Kasumi-1 (cell line): ENCODE measurements around the gene CHRNB4.
A peak's percentile ranks its signal among the peaks of the same experiment; 100 is the strongest.
"Not testable (repeated sequence)": the region's sequence is repeated elsewhere in the genome, so short reads cannot be mapped to it uniquely, and the experiment has no call there.

Experiments used
- DNase-seq, 2 experiments: peaks; one replicate each; lab custom pipeline; 2025; lab: John Stamatoyannopoulos, UW

Gene CHRNB4, protein sequence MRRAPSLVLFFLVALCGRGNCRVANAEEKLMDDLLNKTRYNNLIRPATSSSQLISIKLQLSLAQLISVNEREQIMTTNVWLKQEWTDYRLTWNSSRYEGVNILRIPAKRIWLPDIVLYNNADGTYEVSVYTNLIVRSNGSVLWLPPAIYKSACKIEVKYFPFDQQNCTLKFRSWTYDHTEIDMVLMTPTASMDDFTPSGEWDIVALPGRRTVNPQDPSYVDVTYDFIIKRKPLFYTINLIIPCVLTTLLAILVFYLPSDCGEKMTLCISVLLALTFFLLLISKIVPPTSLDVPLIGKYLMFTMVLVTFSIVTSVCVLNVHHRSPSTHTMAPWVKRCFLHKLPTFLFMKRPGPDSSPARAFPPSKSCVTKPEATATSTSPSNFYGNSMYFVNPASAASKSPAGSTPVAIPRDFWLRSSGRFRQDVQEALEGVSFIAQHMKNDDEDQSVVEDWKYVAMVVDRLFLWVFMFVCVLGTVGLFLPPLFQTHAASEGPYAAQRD

GRCh38 chr15:78641102-78641748 lies at the start of gene CHRNB4:
Gene CHRNB4, minus strand, starts transcription at chr15:78641210. Its CDS starts 77 bp downstream, at chr15:78641133.
- no peak for DNase-seq

DNA sequence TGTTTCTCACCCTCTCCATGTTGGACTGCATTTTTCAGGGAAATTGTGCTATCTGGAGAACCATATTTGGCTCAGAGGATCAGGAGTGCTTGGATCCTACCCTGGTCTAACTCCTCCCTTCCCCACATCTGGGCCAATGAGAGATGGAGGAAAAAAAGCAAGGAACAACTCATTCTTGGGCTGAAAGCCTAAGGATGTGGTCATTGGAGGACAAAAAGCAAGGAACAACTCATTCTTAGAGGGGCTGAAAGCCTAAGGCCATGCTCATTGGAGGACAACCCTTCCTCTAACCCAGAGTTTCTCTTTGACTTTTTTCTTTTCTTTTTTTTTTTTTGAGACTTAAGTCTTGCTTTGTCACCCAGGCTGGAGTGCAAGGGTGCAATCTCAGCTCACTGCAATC lies 48.6 kb upstream of the CHRNB4 start:
- DNase-seq, result no peak

GRCh38 chr15:78685925-78686324 lies 44.9 kb upstream of the CHRNB4 start:
- no peak for DNase-seq

DNA sequence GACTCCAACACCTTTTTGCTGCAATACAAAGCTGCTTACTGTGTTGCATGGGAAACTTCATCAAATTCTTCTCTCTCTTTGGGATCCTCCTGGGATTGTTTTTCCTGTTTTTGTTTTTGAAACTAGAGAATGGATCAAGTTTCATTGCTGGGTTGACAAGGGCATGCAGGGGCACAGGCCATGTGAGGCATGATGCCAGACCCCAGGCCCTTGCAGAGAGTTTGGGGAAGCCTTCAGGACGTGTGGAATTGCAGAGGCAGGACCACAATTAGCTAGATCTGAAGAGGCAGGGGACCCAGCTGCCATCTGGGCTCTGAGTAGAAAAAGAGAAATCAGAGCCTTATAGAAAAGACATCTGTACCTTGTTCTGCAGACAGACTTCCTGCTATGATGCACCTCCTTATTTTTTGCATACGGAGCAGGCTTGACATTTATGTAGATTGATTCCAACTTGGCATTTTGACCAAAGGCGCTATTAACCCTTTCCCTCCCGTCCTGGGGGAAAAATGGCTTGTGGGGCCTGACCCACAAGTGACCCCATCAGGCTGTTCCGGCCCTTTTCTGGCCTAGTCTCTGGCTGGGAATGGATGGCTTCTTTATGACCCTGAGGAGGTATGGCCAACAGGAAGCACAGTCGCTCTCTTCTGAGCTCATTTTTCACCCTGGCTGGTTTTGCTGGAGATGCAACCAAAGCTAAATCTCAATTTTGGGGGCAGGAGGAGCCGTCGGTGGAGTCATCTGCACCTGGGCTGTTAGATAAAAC lies 44.3 kb upstream of the CHRNB4 start:
- no peak for DNase-seq

DNA sequence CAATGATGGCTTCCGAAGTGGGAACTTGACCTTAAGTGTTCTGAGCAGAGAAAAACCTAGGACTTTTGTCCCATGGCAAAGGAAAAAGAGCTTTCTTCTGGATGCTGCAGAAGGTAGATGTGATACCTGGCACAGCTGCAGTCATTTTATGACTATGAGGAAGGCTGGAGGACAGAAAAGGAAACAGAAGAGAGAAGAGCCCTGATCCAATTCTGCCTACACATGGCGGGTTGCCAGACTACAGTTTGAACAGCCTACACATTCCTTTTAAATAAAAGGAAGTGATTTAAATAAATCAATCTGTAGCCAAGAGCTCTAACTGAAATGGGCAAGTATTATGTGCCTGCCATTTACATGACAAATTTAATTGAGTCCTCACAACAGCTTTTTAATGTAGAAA lies 43.6 kb upstream of the CHRNB4 start:
- DNase-seq, result no peak

GRCh38 chr15:78683599-78683998 lies 42.6 kb upstream of the CHRNB4 start:
- DNase-seq, result not testable (repeated sequence)

DNA sequence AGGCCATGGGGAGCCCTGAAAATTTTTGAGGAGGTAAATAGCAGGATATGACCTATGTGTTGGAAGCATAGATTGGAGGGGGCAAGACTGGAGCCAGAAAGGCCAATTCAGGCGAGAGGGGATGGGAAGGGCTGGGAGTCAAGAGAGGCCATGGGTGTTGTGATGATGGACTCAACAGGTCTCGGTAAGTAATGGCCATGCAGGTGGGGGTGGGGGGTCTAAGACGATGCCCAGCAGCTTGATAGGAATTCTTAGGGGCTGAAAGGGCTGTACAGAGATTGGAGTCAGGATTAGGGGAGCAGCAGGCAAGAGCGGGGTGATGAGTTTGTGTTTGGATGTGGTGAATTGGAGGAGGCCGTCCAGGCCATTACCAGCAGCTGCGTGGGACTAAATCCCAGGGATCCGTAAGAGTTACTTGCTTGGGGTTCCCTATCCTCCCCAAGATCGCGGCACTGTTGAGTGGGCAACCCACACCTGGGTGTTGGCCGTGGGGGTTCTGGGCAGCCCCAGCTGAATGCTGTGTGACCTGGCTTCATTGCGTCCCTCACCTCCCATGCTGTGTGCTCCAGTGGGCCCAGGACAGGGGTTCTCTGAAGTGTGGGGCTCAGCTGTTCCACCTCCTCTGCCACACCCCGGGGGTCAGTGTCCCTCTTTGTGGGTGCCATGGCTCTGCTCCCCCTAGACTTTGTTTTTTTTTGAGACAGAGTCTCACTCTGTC lies 41.8 kb upstream of the CHRNB4 start:
- DNase-seq, result no peak

DNA sequence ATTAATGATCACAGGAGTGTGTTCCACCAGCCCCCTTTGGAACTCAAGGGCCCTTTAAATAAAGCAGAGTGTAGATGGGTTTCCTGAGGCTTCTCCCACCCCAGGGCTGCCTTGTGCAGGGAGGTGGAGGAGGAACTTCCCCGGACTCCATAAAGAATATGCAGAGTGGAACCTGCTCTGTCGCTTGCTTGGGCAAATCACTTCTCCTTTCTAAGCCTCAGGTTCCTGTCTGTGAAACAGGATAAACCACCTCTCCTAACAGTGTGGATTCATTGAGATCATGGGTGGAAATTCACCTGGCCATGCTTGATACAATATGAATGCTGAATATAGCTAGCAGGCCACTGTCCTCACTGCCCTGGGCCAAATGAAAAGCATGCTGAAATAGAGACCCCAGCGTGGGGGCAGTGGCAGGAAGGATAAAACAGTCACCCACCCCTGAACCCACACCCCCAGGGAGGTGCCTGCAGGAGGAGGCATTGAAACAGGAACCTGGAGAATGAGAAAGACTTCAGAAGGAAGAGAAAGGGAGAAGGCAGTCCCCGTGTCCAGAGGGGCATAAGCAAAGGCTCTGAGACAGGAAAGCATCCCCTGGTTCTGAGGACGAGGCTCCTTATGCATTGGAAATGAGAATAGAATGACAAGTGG lies 41.1 kb upstream of the CHRNB4 start:
- peak; percentile 36 to 53 for DNase-seq

DNA sequence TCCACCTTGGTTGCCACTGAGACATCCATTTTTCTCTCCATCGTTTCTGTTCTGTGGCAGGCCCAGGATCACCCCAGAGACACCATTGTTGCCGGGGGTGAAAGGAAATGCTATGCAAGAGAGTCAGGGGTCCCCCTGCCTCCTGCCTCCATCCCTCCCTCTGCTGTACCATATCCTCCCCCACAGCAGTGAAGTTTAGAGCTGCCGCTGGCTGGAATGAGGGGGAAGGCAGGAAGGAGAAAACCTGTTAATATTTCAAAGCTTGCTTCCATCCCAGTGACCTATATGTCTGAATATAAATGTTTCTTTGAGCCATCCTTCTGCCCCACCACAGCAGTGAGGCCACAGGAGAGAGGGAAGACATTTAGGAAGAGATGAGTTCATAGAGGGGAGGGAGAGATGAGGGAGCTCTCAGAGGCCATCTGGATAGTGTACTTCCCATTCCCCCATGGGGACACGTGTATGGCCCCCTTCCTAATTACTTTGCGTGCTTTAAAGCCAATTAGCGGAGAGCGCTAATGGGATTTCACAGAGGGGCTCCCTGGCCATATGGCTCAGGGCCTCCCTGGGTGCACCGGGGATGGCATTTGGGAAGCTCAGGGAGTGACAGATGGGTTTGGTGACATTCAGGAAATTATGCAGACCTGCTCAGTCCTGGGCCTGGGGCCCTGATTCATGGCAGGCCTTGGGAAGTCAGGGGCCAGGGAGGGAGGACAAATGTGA lies 40.4 kb upstream of the CHRNB4 start:
- DNase-seq, result peak; percentile 18 to 19

GRCh38 chr15:78680431-78681075 lies 39.5 kb upstream of the CHRNB4 start:
- peak in 1 of 2 experiments; percentile 23 for DNase-seq

DNA sequence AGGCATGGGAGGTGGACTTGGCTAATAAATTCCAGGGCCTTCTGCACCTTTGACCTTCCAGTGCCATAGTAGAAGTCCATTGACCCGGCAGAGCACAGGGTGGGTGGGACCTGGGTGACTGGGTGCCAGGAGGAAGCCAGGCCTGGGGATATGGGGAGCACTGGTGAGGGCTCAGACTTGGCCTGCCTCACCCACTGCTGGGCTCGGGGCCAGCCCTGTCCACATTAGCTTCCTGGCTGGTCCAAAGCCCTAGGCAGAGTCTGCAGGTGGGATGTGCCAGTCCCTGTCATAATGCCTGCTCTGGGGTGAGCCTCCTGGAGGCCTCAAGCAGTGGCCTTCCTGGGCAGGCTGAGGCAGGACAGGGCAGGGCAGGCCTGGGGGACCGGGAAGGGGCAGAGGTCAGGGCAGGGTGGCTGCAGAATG lies 38.1 kb upstream of the CHRNB4 start:
- no peak for DNase-seq

DNA sequence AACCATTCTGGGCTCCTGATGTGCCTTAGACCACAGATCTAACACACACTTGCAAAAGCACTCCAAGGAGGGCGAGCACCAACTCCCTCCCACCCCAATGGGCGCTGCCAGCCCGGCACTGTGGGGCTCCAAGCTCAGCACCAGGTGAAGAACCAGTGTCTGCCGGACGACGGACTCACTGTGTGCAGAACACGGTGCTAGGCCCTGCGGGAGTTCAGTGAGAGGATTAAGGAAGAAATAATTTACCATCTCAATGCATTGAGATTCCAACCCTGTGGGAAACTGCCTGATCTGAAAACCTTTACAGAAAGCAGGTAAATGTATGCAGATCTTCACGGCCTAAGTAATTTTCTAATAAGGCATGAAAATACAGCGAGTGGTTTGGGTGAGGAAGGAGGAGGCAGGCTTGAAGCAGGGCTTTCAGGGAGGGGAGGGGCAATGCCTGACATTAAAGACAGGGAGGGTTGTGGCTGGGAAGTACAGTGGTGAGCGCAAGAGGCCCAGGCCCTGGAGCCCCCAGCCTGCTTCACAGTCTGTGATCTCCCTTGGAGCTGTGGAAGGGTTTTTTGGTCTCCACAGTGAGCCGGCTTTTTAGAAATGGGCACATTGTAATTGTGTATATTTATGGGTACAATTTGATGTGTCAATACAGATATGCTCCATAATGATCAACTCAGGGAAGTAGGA lies 35.6 kb upstream of the CHRNB4 start:
- no peak for DNase-seq

- DNase-seq, result no peak
These were observed 34.8 kb upstream of the CHRNB4 start for GRCh38 chr15:78675617-78676360.

- DNase-seq, result no peak
These were observed 34.2 kb upstream of the CHRNB4 start for GRCh38 chr15:78675206-78675605.

- DNase-seq, result no peak
These were observed 33.0 kb upstream of the CHRNB4 start for GRCh38 chr15:78673917-78674444.

DNA sequence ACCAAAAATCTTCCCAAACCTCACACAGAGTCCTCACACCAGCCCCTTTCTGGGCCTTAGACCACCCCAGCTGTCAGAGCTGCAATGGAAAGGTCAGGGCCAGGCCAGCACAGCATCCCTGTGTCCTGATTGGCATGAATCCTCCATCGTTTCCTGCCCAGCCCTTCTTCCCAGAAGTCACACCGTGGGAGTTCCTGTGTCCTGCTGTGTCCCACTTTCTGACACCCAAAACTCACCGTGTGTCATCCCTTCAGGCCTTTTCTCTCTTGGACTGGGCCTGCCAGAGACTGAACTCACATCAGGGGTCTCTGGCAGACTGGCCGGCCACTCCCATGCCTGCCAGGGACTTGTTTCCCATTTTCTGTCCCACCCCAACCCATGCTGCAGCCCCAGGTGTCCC lies 32.5 kb upstream of the CHRNB4 start:
- no peak for DNase-seq

DNA sequence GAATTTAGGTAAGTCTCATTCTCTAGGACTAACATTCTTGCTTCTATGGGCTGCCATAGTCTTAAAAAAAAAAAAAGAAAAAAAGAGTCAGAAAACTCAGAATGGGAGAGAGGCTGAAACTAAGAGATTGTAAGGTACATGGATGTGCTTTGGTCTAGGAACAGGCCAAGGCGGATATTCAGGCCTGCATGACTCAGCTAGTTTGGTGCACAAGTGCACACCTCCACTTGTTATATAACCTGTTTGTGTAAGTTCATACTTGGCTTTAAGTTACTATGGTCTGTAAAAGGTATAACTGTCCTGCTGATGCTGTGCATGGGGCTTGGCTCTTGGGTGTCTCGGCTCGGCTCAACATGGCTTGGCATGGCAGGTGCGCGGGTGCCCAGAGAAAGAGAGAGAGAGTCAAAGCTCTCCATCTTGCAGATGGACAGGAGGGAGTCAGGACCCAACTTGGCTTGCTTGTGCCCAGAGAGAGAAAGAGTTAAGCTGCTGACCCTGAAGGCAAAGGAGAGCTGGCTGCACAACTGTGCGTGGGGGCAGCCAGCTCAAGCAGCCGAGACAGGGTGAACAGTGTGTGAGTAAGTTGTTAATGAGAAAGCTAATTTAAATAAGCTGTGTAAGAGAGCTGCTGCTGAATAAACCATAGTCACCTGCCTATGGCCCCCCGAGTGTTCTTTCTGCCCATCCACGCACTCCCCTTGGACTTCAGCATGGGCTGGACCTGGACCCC lies 31.4 kb upstream of the CHRNB4 start:
- DNase-seq, result no peak
